Transverse colon (tissue), 4 donors: ENCODE data around the gene PYGL. TPM values are rescaled to one million over a fixed set of nuclear protein-coding genes. Genes with fewer than 3 reads are reported as not detected.

Experiments used
- DNase-seq: peaks from one replicate; pipeline ENCODE4 v3.0.0-alpha.2; 2019
- H3K27ac ChIP-seq, 4 donors: fragments of 200-600 bp; sonication (generic); 2 replicates each; pipeline ENCODE4 v1.5.1; 2016 to 2018; ENCODE audit warnings: inconsistent platforms in 4 of 4
- H3K27me3 ChIP-seq: fragments of 200-600 bp; sonication (generic); 2 replicates; pipeline ENCODE4 v1.5.1; 2017; ENCODE audit warnings: inconsistent platforms
- H3K36me3 ChIP-seq, 4 donors: fragments of 200-600 bp; sonication (generic); 2 replicates each; pipeline ENCODE4 v1.5.1; 2017 to 2019; ENCODE audit warnings: inconsistent platforms in 4 of 4
- H3K4me1 ChIP-seq, 4 donors: fragments of 200-600 bp; sonication (generic); 2 replicates each; pipeline ENCODE4 v1.5.1; 2017 to 2020; ENCODE audit warnings: inconsistent platforms in 4 of 4
- H3K4me3 ChIP-seq, 4 donors: fragments of 200-600 bp; sonication (generic); 1 replicate in 1 of 4; 2 replicates in 3 of 4; pipeline versions ENCODE4 v1.5.1 to v1.6.1; 2017 to 2019; ENCODE audit warnings: inconsistent platforms in 4 of 4
- H3K9me3 ChIP-seq, 2 donors: fragments of 200-600 bp; sonication (generic); 2 replicates each; pipeline ENCODE4 v1.5.1; 2017 to 2019; ENCODE audit warnings: inconsistent platforms in 2 of 2
- CTCF ChIP-seq, 5 experiments: fragments of 200-600 bp in 3 of 5; fragments of 450-650 bp in 2 of 5; sonication (generic) in 3 of 5; IDR thresholded peaks; 1 replicate in 2 of 5; 2 replicates in 3 of 5; pipeline ENCODE4 v1.5.1; 2016 to 2017; ENCODE audit warnings: antibody characterized with exemption in 5 of 5, inconsistent platforms in 3 of 5, mild to moderate bottlenecking in 2 of 5, moderate library complexity in 1 of 5
- EP300 ChIP-seq: sonication (generic); formaldehyde crosslinking; IDR thresholded peaks from one replicate; pipeline ENCODE4 v1.6.1; 2017; ENCODE audit warnings: antibody characterized with exemption, low read depth
- POLR2A ChIP-seq: fragments of 450-650 bp; IDR thresholded peaks from one replicate; pipeline ENCODE4 v1.6.1; 2016; ENCODE audit warnings: antibody characterized with exemption, mild to moderate bottlenecking, moderate library complexity
- POLR2AphosphoS5 ChIP-seq, 3 donors: sonication (generic); formaldehyde crosslinking; IDR thresholded peaks; one replicate each; pipeline ENCODE4 v1.6.1; 2016; ENCODE audit warnings: antibody characterized with exemption in 3 of 3
- WGBS, 2 donors: methylation state at CpG; one replicate each; pipeline ENCODE4 v1.1.5; 2018; ENCODE audit warnings: low coverage in 1 of 2; 5-methylcytosine and 5-hydroxymethylcytosine counted together
- in situ Hi-C, 4 donors: fragments of 200-750 bp; cut with MboI; loops; one replicate each; pipeline versions ENCODE4 v1.15.0 to v1.15.1; 2017; ENCODE audit warnings: low sequenced_read_pairs in 3 of 4, low pct_ligation_motif_present in 1 of 4, low pct_unique_long_range_greater_than_20kb in 1 of 4
- intact Hi-C: fragments of 100-400 bp; cut with DNase I; formaldehyde crosslinking; loops from one replicate; pipeline ENCODE4 v1.15.1; 2023; ENCODE audit warnings: low total_unique reads
- total RNA-seq, 4 donors: library from RNA; depleted of rRNA; stranded (reverse); fragments of >200 nt; gene quantifications; one replicate each; pipeline ENCODE4 v1.1.0, GENCODE V29; 2016

The PYGL gene
- total RNA-seq, 4 donors from 2014 or later, result 10.8 to 51.8 (median 26.0) TPM

DNA sequence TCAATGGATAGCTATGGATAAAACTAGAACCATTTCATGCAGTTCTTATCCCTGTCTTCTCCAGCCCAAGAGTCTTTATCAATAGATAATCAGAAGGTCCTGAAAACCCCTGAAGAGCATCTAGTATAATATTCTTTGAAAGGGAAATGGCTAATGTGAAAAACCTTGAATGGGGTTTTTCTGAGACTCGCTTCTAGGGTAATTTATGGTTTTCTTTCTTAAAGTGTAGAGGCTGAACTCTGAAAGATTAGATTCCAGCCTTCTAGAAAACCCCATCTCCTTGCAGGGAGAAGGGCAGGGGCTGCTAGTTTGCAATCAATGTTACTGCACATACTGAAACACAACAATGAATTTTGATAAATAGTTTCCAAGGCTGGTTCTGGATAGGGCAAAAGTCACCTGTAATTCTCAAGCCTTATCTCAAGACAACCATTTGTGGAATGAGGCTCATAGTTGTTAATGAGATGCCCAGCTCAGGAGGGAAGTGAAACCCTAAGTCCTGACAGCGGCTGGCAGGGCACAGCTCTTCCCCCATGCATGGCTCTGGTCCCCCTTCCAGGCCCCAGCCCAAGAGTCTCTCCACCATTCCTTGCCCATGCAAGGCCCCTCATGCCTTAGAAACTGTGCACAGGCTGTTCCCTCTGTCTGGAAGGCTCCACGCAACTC, 33.7 kb upstream of the PYGL start:
- intact Hi-C loops (no loop called here), in situ Hi-C loops (no loop called here)
- Histone ChIP-seq H3K9me3 (no peaks in the 10 kb centered on the region), H3K4me3 (no peak overlapping the region), H3K27me3 (no peaks in the 10 kb centered on the region), H3K36me3 (no peaks in the 10 kb centered on the region), H3K27ac (no peak overlapping the region), H3K4me1 (no peaks in the 10 kb centered on the region)
- DNase-seq, result no peak
- TF ChIP-seq CTCF (IDR thresholded peaks at IDR 0.05) (no peak), POLR2AphosphoS5 (IDR thresholded peaks at IDR 0.05) (no peak), EP300 (no peak), POLR2A (no peak)
- 79 to 80% methylated on average over 3 of the region's 3 CpGs for WGBS, 2 donors

DNA sequence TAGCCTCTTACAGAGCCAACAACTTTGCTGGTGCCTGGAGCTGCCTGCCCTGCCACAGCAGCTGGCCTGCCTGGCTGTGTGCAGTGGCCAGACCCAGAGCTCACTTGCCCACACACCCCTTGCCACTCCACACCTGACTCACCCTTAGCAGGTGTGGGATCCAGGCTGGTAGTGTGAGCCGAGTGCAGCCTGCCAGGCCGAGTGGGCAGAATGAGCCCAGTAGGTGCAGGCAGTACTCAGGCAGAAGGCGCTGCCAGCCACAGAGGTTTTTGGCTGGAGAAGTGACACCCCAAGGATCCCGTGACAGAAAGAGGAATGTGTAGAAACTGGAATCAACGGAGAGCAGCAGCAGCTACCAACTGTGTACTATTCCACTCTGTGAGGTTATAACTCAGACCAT, 29.8 kb upstream of the PYGL start:
- H3K36me3 ChIP-seq, result no peaks in the 10 kb centered on the region
- H3K4me3 ChIP-seq, result no peak overlapping the region
- no peak for DNase-seq
- no peak overlapping the region for H3K27ac ChIP-seq
- H3K9me3 ChIP-seq, result no peaks in the 10 kb centered on the region
- in situ Hi-C loops, result loop anchor here in 3 of 4 donors (25.0 kb wide), 3 partner anchors 238 to 813 kb away; partner anchors contain the start of gene TMX1 (in 1 of the 3)
- 73 to 76% methylated on average over 2 to 5 of the region's 5 CpGs for WGBS, 2 donors
- TF ChIP-seq CTCF (IDR thresholded peaks at IDR 0.05) (no peak), POLR2A (no peak), EP300 (no peak), POLR2AphosphoS5 (IDR thresholded peaks at IDR 0.05) (no peak)
- intact Hi-C loops, result no loop called here
- no peaks in the 10 kb centered on the region for H3K4me1 ChIP-seq
- no peaks in the 10 kb centered on the region for H3K27me3 ChIP-seq

DNA sequence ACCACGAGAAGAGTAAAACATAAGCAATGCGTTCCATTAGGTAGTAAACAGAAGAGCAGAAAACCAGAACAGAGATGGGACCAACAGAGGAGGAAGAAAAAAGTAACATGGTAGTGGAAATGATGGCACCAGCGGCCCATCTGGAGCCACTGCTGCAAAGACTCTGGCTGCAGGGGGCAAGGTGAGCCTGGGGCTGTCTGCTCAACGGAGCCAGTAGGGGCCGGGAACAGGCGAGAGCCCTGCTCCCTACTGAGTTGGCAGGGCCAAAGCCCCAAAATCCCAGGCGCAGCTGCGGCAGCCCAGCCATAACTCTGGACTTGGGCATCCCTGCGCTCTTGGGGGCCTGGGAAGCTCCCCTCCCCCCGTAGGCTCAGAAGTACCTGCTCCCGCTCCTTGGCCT, 28.5 kb upstream of the PYGL start:
- WGBS, 2 donors, result 94 to 97% methylated on average over 2 to 11 of the region's 11 CpGs
- no peaks in the 10 kb centered on the region for H3K4me1 ChIP-seq
- no peak for DNase-seq
- intact Hi-C loops (no loop called here), in situ Hi-C loops (loop anchor here in 3 of 4 donors (25.0 kb wide), 3 partner anchors 240 to 815 kb away; partner anchors contain the start of gene TMX1 (in 1 of the 3))
- H3K27ac ChIP-seq, result no peak overlapping the region
- no peak overlapping the region for H3K4me3 ChIP-seq
- TF ChIP-seq POLR2AphosphoS5 (IDR thresholded peaks at IDR 0.05) (no peak), POLR2A (no peak), CTCF (IDR thresholded peaks at IDR 0.05) (no peak), EP300 (no peak)
- H3K36me3 ChIP-seq, result no peaks in the 10 kb centered on the region
- H3K9me3 ChIP-seq, result no peaks in the 10 kb centered on the region
- H3K27me3 ChIP-seq, result no peaks in the 10 kb centered on the region

DNA sequence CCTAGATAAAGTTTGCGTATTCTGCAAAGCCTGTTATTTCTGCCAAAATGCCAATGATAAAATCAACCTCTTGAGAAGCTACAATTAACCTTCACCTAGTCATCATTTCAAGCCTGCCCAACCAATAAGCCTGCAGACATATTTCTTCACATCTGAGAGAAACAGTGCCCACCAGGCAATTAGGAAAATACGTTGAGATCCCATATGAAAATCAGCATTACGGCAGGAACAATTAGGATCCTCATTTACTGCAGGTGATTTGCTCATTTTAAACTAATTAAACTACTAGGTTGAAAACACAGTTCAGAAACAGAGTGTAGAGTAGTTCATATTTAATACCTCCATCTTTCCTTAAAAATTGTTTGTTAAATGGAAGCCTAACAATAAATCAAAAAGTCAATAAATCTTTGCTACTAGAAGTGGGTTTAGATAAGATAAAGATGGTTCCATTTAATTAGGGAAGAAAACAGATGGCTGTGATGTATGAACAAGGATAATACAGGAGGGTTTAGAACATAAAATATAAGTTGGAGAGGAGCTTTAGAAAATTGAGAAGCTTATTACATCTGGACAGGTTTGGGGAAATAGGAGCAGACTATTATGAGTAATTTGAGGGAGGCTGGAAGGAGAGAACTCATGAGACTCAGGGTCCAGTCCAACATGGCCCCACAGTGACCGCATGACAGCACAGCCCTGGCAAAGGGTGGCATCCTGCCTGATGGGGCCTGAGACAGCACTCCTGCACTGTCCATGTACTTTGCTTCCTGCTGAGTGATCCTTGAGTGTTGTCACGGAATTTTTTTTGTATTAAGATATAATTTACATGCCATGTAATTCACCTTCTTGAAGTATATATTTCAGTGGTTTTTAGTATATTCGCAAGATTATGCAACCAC, 26.9 kb upstream of the PYGL start:
- 84 to 86% methylated on average over 5 to 6 of the region's 6 CpGs for WGBS, 2 donors
- H3K4me3 ChIP-seq, result no peak overlapping the region
- in situ Hi-C loops (loop anchor here in 3 of 4 donors (25.0 kb wide), 3 partner anchors 241 to 816 kb away; partner anchors contain the start of gene TMX1 (in 1 of the 3)), intact Hi-C loops (no loop called here)
- H3K36me3 ChIP-seq, result no peaks in the 10 kb centered on the region
- no peak overlapping the region for H3K27ac ChIP-seq
- H3K27me3 ChIP-seq, result no peaks in the 10 kb centered on the region
- H3K4me1 ChIP-seq, result no peaks in the 10 kb centered on the region
- no peaks in the 10 kb centered on the region for H3K9me3 ChIP-seq
- TF ChIP-seq POLR2A (no peak), CTCF (IDR thresholded peaks at IDR 0.05) (no peak), POLR2AphosphoS5 (IDR thresholded peaks at IDR 0.05) (no peak), EP300 (no peak)
- DNase-seq, result no peak
